Esophagus muscularis mucosa (tissue), 4 donors: ENCODE measurements around the gene IFNL1. TPM values are rescaled to one million over a fixed set of nuclear protein-coding genes. Genes with fewer than 3 reads are reported as not detected.
"Not testable (repeated sequence)": the region's sequence is repeated elsewhere in the genome, so short reads cannot be mapped to it uniquely, and the experiment has no call there.

ENCODE experiments used
- DNase-seq: peaks from one replicate; pipeline ENCODE4 v3.0.0-alpha.2; 2017; ENCODE audit errors: extremely low spot score
- H3K27ac ChIP-seq, 4 donors: fragments of 200-600 bp; sonication (generic); replicated peaks in 1 of 4; 1 replicate in 3 of 4; 2 replicates in 1 of 4; pipeline ENCODE4 v1.5.1; 2016 to 2019; ENCODE audit warnings: mild to moderate bottlenecking in 1 of 4
- H3K27me3 ChIP-seq, 4 donors: fragments of 200-600 bp; sonication (generic); one replicate each; pipeline versions ENCODE4 v1.5.1 to v1.6.0; 2016 to 2019
- H3K36me3 ChIP-seq, 4 donors: fragments of 200-600 bp; sonication (generic); one replicate each; pipeline ENCODE4 v1.5.1; 2016 to 2019
- H3K4me1 ChIP-seq, 4 donors: fragments of 200-600 bp; sonication (generic); one replicate each; pipeline ENCODE4 v1.5.1; 2016 to 2019
- H3K4me3 ChIP-seq, 4 donors: fragments of 200-600 bp; sonication (generic); 1 replicate in 2 of 4; 2 replicates in 2 of 4; pipeline ENCODE4 v1.5.1; 2016 to 2019; ENCODE audit warnings: mild to moderate bottlenecking in 4 of 4, moderate library complexity in 1 of 4
- H3K9me3 ChIP-seq, 4 donors: fragments of 200-600 bp; sonication (generic); 1 replicate in 3 of 4; 2 replicates in 1 of 4; pipeline ENCODE4 v1.5.1; 2016 to 2019
- CTCF ChIP-seq, 3 experiments: fragments of 200-600 bp in 2 of 3; fragments of 450-650 bp in 1 of 3; sonication (generic) in 2 of 3; IDR thresholded peaks; one replicate each; pipeline ENCODE4 v1.5.1; 2017 to 2019; ENCODE audit warnings: antibody characterized with exemption in 3 of 3, mild to moderate bottlenecking in 2 of 3, moderate library complexity in 1 of 3
- EP300 ChIP-seq: sonication (generic); formaldehyde crosslinking; IDR thresholded peaks from one replicate; pipeline ENCODE4 v1.6.1; 2017; ENCODE audit warnings: antibody characterized with exemption
- POLR2A ChIP-seq: fragments of 450-650 bp; IDR thresholded peaks from one replicate; pipeline ENCODE4 v1.6.1; 2017; ENCODE audit warnings: antibody characterized with exemption, moderate library complexity, mild to moderate bottlenecking, low read depth
- POLR2AphosphoS5 ChIP-seq, 2 donors: sonication (generic); formaldehyde crosslinking; IDR thresholded peaks; one replicate each; pipeline ENCODE4 v1.6.1; 2017; ENCODE audit warnings: antibody characterized with exemption in 2 of 2
- WGBS: methylation state at CpG from one replicate; pipeline ENCODE4 v1.1.5; 2018; 5-methylcytosine and 5-hydroxymethylcytosine counted together
- intact Hi-C: fragments of 100-400 bp; cut with DNase I; formaldehyde crosslinking; loops from one replicate; pipeline ENCODE4 v1.15.1; 2023
- total RNA-seq, 4 donors: library from RNA; depleted of rRNA; stranded (reverse); fragments of >200 nt; gene quantifications; one replicate each; pipeline versions ENCODE4 v1.1.0 to v1.2.1, GENCODE V29; 2016

Gene IFNL1
- total RNA-seq, 4 donors from 2014 or later, result not detected

- intact Hi-C loops, result no loop called here
Measured at GRCh38 chr19:39332293-39332692, 36.1 kb downstream of the IFNL1 start.

GRCh38 chr19:39332738-39333137 lies 36.5 kb downstream of the IFNL1 start:
- H3K4me3 ChIP-seq, DNase-seq, intact Hi-C loops, H3K36me3 ChIP-seq, H3K9me3 ChIP-seq, H3K4me1 ChIP-seq, H3K27ac ChIP-seq: not testable (repeated sequence)
- 77% methylated on average over 6 of the region's 6 CpGs for WGBS
- peaks cover 0 to 11% (median 0%) of the 10 kb centered on the region in 4 donors for H3K27me3 ChIP-seq

More at GRCh38 chr19:39332293-39332692, 36.1 kb downstream of the IFNL1 start:
- no peak for DNase-seq
- H3K9me3 ChIP-seq, result no peaks in the 10 kb centered on the region
- H3K4me1 ChIP-seq, result peaks cover 0 to 12% (median 8%) of the 10 kb centered on the region in 4 donors
- no peaks in the 10 kb centered on the region for H3K36me3 ChIP-seq
- no peak overlapping the region for H3K27ac ChIP-seq
- peaks cover 0 to 11% (median 0%) of the 10 kb centered on the region in 4 donors for H3K27me3 ChIP-seq
- 89% methylated on average over 7 of the region's 7 CpGs for WGBS
- no peak overlapping the region for H3K4me3 ChIP-seq
- TF ChIP-seq EP300 (no peak), POLR2A (no peak), POLR2AphosphoS5 (IDR thresholded peaks at IDR 0.05) (no peak), CTCF (IDR thresholded peaks at IDR 0.05) (no peak)

- TF ChIP-seq CTCF (IDR thresholded peaks at IDR 0.05), result no peak
- no peak for TF ChIP-seq EP300
- TF ChIP-seq POLR2AphosphoS5 (IDR thresholded peaks at IDR 0.05), result no peak
- no peak for TF ChIP-seq POLR2A
- DNase-seq, result no peak
- intact Hi-C loops, result no loop called here
- Histone ChIP-seq H3K27me3 (peaks cover 0 to 11% (median 0%) of the 10 kb centered on the region in 4 donors), H3K36me3 (no peaks in the 10 kb centered on the region), H3K4me1 (peaks cover 0 to 4% (median 0%) of the 10 kb centered on the region in 4 donors), H3K4me3 (no peak overlapping the region), H3K9me3 (no peaks in the 10 kb centered on the region), H3K27ac (no peak overlapping the region)
- 90% methylated on average over 6 of the region's 6 CpGs for WGBS
Measured at GRCh38 chr19:39333507-39333906, 37.3 kb downstream of the IFNL1 start.

GRCh38 chr19:39334444-39334976 lies 38.3 kb downstream of the IFNL1 start:
- WGBS, result 90% methylated on average over 5 of the region's 5 CpGs
- no peak for DNase-seq
- H3K27ac ChIP-seq, result no peak overlapping the region
- H3K9me3 ChIP-seq, result no peaks in the 10 kb centered on the region
- peak overlapping the region in 3 of 4 donors; percentile 41 to 58 (median 44) for H3K4me3 ChIP-seq
- peaks cover 0 to 4% (median 0%) of the 10 kb centered on the region in 4 donors for H3K4me1 ChIP-seq
- no peaks in the 10 kb centered on the region for H3K36me3 ChIP-seq
- H3K27me3 ChIP-seq, result peaks cover 0 to under 1% (median 0%) of the 10 kb centered on the region in 4 donors
- intact Hi-C loops, result no loop called here
- TF ChIP-seq EP300, result no peak
- TF ChIP-seq POLR2AphosphoS5 (IDR thresholded peaks at IDR 0.05), result no peak
- no peak for TF ChIP-seq CTCF (IDR thresholded peaks at IDR 0.05)
- TF ChIP-seq POLR2A, result no peak

- Histone ChIP-seq H3K27ac (peak overlapping the region; percentile 42 to 75 (median 54)), H3K4me3 (peak overlapping the region; percentile 41 to 58 (median 43)), H3K4me1 (peaks cover 0 to 6% (median 0%) of the 10 kb centered on the region in 4 donors), H3K36me3 (no peaks in the 10 kb centered on the region), H3K9me3 (no peaks in the 10 kb centered on the region), H3K27me3 (no peaks in the 10 kb centered on the region)
- WGBS, result 78% methylated on average over 6 of the region's 6 CpGs
- DNase-seq, result no peak
- intact Hi-C loops, result no loop called here
- TF ChIP-seq CTCF (IDR thresholded peaks at IDR 0.05), result no peak
- no peak for TF ChIP-seq POLR2AphosphoS5 (IDR thresholded peaks at IDR 0.05)
- no peak for TF ChIP-seq EP300
- TF ChIP-seq POLR2A, result no peak
Measured at GRCh38 chr19:39335168-39335548, 39.0 kb downstream of the IFNL1 start.
